Measurements from ENCODE around the gene EIF2B2. TPM values are rescaled to one million over a fixed set of nuclear protein-coding genes. Genes with fewer than 3 reads are reported as not detected.

EIF2B2 gene
- total RNA-seq, 1 donor from 2014 or later = 45.0 TPM

DNA sequence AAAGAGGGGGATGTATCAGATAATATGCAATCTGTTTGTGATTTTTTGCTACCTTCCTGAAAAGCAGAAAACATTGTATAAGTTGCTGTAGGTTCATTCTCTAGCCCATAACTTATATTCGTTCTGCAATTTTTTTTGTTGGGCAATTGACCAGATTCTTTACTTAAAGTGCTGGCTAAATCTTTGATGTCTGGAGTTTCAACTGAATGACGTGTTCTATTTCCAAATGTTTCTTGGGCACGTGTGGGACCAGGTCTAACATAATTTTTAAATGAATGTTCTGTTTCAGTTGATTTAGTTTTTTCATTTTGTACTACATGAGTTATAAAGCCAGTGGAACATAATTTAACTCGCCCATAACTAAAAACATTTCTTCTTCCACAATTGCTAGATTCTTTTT is 44.8 kb downstream of the EIF2B2 start:
- peaks cover 41% of the 10 kb centered on the region for H3K36me3 Mint-ChIP-seq
- H3K9me3 Mint-ChIP-seq = no peaks in the 10 kb centered on the region
- no peak overlapping the region for H3K4me3 Mint-ChIP-seq
- DNase-seq (ENCODE audit: extremely low spot score, unreplicated experiment) = no peak
- no peak for TF ChIP-seq CTCF (conservative IDR thresholded peaks at IDR 0.05)
- no peak overlapping the region for H3K27ac Mint-ChIP-seq
- peaks cover 3% of the 10 kb centered on the region for H3K27me3 Mint-ChIP-seq
- peaks cover 20% of the 10 kb centered on the region for H3K4me1 Mint-ChIP-seq (ENCODE audit: unreplicated experiment)

DNA sequence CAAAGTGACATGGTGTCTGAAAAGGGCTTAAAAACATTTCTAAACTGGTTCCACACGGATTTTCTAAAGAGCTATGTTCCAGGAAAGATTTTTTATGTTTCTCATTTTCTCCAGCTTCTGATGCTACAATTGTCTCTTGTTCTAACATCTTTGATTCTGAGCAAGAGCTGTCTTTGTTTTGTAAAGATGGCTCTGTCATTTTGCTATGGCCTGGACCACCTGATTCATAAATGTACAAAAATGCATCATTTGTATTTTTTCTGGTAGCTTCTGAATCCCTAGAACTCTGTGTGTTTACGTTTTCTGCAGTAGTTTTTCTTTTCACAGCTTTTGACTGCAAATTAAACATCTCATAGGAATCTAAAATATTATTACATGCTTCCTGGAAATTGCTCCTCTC is 45.4 kb downstream of the EIF2B2 start:
- Mint-ChIP-seq H3K36me3 (peaks cover 40% of the 10 kb centered on the region), H3K27me3 (peaks cover 3% of the 10 kb centered on the region), H3K4me1 (ENCODE audit: unreplicated experiment) (peaks cover 18% of the 10 kb centered on the region), H3K27ac (no peak overlapping the region), H3K4me3 (no peak overlapping the region), H3K9me3 (no peaks in the 10 kb centered on the region)
- no peak for DNase-seq (ENCODE audit: extremely low spot score, unreplicated experiment)
- TF ChIP-seq CTCF (conservative IDR thresholded peaks at IDR 0.05) = no peak

GRCh38 chr14:75049136-75049535 is 46.4 kb downstream of the EIF2B2 start:
- Mint-ChIP-seq H3K27ac (no peak overlapping the region), H3K36me3 (peaks cover 43% of the 10 kb centered on the region), H3K9me3 (no peaks in the 10 kb centered on the region), H3K27me3 (peaks cover 3% of the 10 kb centered on the region), H3K4me1 (ENCODE audit: unreplicated experiment) (peaks cover 23% of the 10 kb centered on the region), H3K4me3 (no peak overlapping the region)
- no peak for TF ChIP-seq CTCF (conservative IDR thresholded peaks at IDR 0.05)
- DNase-seq (ENCODE audit: extremely low spot score, unreplicated experiment) = no peak

GRCh38 chr14:75049731-75050201 is 47.0 kb downstream of the EIF2B2 start:
- no peaks in the 10 kb centered on the region for H3K9me3 Mint-ChIP-seq
- H3K27ac Mint-ChIP-seq = no peak overlapping the region
- no peak for TF ChIP-seq CTCF (conservative IDR thresholded peaks at IDR 0.05)
- peaks cover 3% of the 10 kb centered on the region for H3K27me3 Mint-ChIP-seq
- no peak for DNase-seq (ENCODE audit: extremely low spot score, unreplicated experiment)
- peak overlapping the region; percentile 86 for H3K4me3 Mint-ChIP-seq
- peaks cover 39% of the 10 kb centered on the region for H3K36me3 Mint-ChIP-seq
- H3K4me1 Mint-ChIP-seq (ENCODE audit: unreplicated experiment) = peaks cover 18% of the 10 kb centered on the region

- TF ChIP-seq CTCF (conservative IDR thresholded peaks at IDR 0.05) = no peak
- Mint-ChIP-seq H3K36me3 (peaks cover 44% of the 10 kb centered on the region), H3K4me1 (ENCODE audit: unreplicated experiment) (peaks cover 17% of the 10 kb centered on the region), H3K4me3 (peak within 1 kb of the TSS; percentile 95), H3K9me3 (no peaks in the 10 kb centered on the region), H3K27ac (peak within 1 kb of the TSS; percentile 93), H3K27me3 (peaks cover 3% of the 10 kb centered on the region)
- peak; percentile 88 for DNase-seq (ENCODE audit: extremely low spot score, unreplicated experiment)
Measured at GRCh38 chr14:75050852-75051555, 48.3 kb downstream of the EIF2B2 start, which contains the start of gene MLH3. Gene MLH3, minus strand, starts transcription at chr14:75051467. Its CDS starts 1,812 bp downstream, at chr14:75049655.
